ENCODE measurements around the gene DIDO1.
A peak's percentile ranks its signal among the peaks of the same experiment; 100 is the strongest.

The DIDO1 gene

GRCh38 chr20:62926229-62927127 lies at the start of gene DIDO1:
TSS of gene DIDO1 (minus strand) at chr20:62926505.
- H3K4me1 Mint-ChIP-seq (ENCODE audit: low read depth), result peaks cover 69% of the 10 kb centered on the region

DNA sequence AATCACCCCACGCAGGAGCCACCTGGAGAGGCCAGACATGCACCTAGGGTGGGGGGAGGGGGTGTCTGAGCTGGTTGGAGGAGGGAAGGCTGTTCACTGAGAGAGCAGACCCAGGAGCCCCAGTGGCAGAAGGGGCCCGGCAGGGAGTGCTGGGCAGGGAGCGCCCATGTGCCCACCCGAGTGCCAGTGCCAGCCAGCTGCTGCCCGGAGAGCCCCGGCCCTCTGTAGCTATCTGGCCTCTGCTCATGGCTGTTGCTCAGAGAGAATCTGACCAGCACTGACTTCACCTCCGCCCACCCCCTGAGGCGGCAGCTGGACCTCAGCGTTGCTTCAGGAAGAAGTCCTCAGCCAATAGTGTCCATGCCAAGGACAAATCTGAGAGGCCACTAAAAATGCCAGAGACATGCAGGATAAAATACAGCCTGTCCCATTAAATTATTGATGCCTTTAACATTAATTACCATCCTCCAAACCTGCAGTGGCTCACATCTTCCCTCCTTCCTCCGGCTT lies 49.0 kb upstream of the DIDO1 start:
- no peak overlapping the region for H3K4me3 Mint-ChIP-seq
- no peaks in the 10 kb centered on the region for H3K9me3 Mint-ChIP-seq
- peaks cover 39% of the 10 kb centered on the region for H3K4me1 Mint-ChIP-seq (ENCODE audit: low read depth)
- intact Hi-C loops (cut with micrococcal nuclease), result no loop called here
- no peak overlapping the region for H3K27ac Mint-ChIP-seq
- peaks cover 94% of the 10 kb centered on the region for H3K27me3 Mint-ChIP-seq
- no peaks in the 10 kb centered on the region for H3K36me3 Mint-ChIP-seq (ENCODE audit: low read depth)

More at GRCh38 chr20:62926229-62927127, at the start of gene DIDO1:
- peak within 1 kb of the TSS; percentile 93 for H3K4me3 Mint-ChIP-seq
- H3K36me3 Mint-ChIP-seq (ENCODE audit: low read depth), result peaks cover 27% of the 10 kb centered on the region
- intact Hi-C loops (cut with micrococcal nuclease), result no loop called here
- H3K27me3 Mint-ChIP-seq, result no peaks in the 10 kb centered on the region
- no peaks in the 10 kb centered on the region for H3K9me3 Mint-ChIP-seq
- H3K27ac Mint-ChIP-seq, result peak within 1 kb of the TSS; percentile 94

- Mint-ChIP-seq H3K4me1 (ENCODE audit: low read depth) (peaks cover 22% of the 10 kb centered on the region), H3K27ac (no peak overlapping the region), H3K9me3 (no peaks in the 10 kb centered on the region), H3K27me3 (peaks cover 82% of the 10 kb centered on the region), H3K4me3 (no peak overlapping the region), H3K36me3 (ENCODE audit: low read depth) (peaks cover 2% of the 10 kb centered on the region)
- intact Hi-C loops (cut with micrococcal nuclease), result loop anchor here (1.0 kb wide), 1 partner anchor 36 kb away; no protein-coding TSS in a partner anchor
Measured at GRCh38 chr20:62972845-62973745, 46.8 kb upstream of the DIDO1 start.

- Mint-ChIP-seq H3K27ac (no peak overlapping the region), H3K36me3 (ENCODE audit: low read depth) (peaks cover 7% of the 10 kb centered on the region), H3K4me3 (no peak overlapping the region), H3K4me1 (ENCODE audit: low read depth) (peaks cover 13% of the 10 kb centered on the region), H3K27me3 (peaks cover 73% of the 10 kb centered on the region), H3K9me3 (no peaks in the 10 kb centered on the region)
- intact Hi-C loops (cut with micrococcal nuclease), result loop anchor here (1.0 kb wide), 1 partner anchor 37 kb away; no protein-coding TSS in a partner anchor
Measured at GRCh38 chr20:62971950-62972844, 45.9 kb upstream of the DIDO1 start.

GRCh38 chr20:62971211-62971949 lies 45.1 kb upstream of the DIDO1 start:
- Mint-ChIP-seq H3K27ac (no peak overlapping the region), H3K4me3 (no peak overlapping the region)
- intact Hi-C loops (cut with micrococcal nuclease), result no loop called here

DNA sequence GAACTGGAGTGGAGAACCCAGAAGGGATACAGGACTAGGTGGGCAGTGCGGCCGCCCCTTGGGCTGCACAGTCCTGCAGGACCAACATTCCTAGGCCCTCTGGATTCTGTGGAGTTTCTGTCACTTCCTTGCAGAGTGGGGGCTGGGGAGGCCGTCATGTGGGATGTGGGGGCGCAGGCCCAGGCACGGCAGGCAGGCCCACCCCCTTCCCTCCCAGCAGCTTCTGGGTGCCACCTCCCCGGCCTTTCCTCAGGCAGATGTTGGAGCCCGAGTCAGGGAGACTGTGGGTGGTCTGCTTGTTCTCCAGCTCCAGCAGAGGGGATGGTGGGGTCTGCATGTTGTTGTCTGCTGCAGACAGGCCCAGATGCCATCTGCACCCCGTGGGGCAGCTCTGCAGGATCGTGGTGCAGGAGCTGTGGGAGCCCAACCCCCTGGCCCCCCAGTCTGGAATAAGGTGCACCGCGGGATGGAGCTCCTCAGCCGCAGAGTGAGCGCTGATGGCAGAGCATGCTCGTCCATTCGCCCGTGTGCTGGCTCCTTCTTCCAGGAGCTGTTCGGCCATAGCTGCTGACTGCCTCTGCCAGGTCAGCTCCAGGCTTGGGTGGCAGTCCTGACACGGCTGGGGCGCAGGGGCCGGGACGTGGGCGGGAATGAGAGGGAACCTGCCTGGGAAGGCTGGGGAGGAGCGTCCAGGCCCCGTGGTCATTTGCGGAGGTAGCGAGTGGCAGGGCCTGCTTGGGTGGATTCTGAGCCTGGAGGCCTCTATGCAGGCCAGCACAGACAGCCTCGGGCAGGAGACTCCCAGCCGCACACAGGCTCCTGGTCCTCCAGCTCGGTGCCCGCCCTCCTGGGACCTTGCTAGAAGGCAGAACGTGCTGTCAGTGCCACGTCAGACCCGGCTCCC lies 44.3 kb upstream of the DIDO1 start:
- H3K27me3 Mint-ChIP-seq, result peaks cover 58% of the 10 kb centered on the region

More at GRCh38 chr20:62971211-62971949, 45.1 kb upstream of the DIDO1 start:
- Mint-ChIP-seq H3K9me3 (no peaks in the 10 kb centered on the region), H3K36me3 (ENCODE audit: low read depth) (peaks cover 12% of the 10 kb centered on the region), H3K27me3 (peaks cover 66% of the 10 kb centered on the region), H3K4me1 (ENCODE audit: low read depth) (peaks cover 13% of the 10 kb centered on the region)

GRCh38 chr20:62969939-62970306 lies 43.6 kb upstream of the DIDO1 start:
- H3K4me1 Mint-ChIP-seq (ENCODE audit: low read depth), result peaks cover 14% of the 10 kb centered on the region
- intact Hi-C loops (cut with micrococcal nuclease), result no loop called here
- peaks cover 26% of the 10 kb centered on the region for H3K36me3 Mint-ChIP-seq (ENCODE audit: low read depth)
- H3K9me3 Mint-ChIP-seq, result no peaks in the 10 kb centered on the region
- no peak overlapping the region for H3K4me3 Mint-ChIP-seq
- H3K27me3 Mint-ChIP-seq, result peaks cover 52% of the 10 kb centered on the region
- no peak overlapping the region for H3K27ac Mint-ChIP-seq

More for the DNA sequence above, 44.3 kb upstream of the DIDO1 start:
- peaks cover 19% of the 10 kb centered on the region for H3K36me3 Mint-ChIP-seq (ENCODE audit: low read depth)
- peaks cover 13% of the 10 kb centered on the region for H3K4me1 Mint-ChIP-seq (ENCODE audit: low read depth)
- no peak overlapping the region for H3K4me3 Mint-ChIP-seq
- intact Hi-C loops (cut with micrococcal nuclease), result no loop called here
- no peak overlapping the region for H3K27ac Mint-ChIP-seq
- H3K9me3 Mint-ChIP-seq, result no peaks in the 10 kb centered on the region

DNA sequence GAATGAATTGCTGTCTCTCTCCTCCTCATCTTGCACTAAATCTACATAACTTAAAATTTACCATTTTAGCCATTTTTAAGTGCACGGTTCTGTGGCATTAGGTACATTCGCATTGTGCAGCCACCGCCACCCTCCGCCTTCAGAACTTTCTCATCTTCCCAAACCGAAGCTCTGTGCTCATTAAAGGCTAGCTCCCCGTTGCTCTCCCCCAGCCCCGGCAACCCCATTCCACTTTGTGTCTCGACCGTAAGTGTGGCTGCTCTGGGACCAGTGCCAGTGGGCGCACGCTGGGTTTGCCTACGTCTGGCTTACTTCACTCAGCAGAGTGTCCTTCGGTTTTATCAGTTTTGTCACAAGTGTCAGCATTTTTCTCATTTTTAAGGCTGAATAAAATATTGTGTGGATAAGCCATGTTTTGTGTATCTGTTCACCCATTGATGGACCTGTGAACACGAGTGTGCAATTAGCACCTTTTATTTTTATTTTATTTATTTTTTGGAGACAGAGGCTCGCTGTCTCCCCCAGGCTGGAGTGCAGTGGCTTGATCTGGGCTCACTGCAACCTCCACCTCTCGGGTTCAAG lies 43.0 kb upstream of the DIDO1 start:
- intact Hi-C loops (cut with micrococcal nuclease), result no loop called here
- no peak overlapping the region for H3K4me3 Mint-ChIP-seq
- peaks cover 21% of the 10 kb centered on the region for H3K4me1 Mint-ChIP-seq (ENCODE audit: low read depth)
- H3K36me3 Mint-ChIP-seq (ENCODE audit: low read depth), result peaks cover 32% of the 10 kb centered on the region
- no peaks in the 10 kb centered on the region for H3K9me3 Mint-ChIP-seq
- no peak overlapping the region for H3K27ac Mint-ChIP-seq
- peaks cover 46% of the 10 kb centered on the region for H3K27me3 Mint-ChIP-seq

DNA sequence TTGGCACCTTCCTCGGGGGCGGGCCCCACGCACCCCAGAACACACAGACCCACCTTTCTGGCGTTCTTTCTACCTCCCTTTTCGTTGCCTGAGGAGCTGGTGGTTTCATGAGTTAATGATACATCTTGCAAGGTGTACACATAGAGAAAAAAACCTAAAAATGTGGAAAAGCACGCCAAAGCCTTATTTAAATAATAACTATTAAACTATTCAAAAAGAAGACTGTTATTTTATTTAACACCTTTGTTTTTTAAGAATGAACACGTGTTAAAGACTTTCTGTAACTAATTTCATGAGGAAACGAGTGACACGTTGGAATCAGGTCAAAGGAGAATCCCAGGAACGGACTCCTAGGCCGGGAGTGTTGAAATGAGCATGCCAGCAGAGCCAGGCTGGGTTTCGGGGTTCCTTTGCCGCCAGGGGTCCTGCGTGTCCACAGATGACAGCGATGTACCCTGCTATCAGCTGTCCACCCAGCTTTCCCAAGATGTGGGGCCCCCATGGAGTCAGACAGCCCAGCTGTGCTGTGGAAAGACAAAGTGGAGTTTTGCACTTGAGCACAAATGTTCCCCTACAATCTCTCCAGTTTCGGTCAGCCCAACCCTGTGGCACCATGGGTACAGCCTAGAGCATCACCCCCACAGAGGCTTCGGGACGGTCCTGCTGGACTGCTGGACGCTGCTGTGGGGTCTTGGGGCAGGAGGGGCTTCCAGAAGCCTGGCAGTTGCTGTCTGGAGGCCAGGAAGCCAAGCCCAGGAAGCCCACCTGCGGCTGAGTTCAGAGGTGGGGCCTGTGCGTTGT lies 42.3 kb upstream of the DIDO1 start:
- Mint-ChIP-seq H3K4me3 (no peak overlapping the region), H3K27ac (no peak overlapping the region), H3K4me1 (ENCODE audit: low read depth) (peaks cover 28% of the 10 kb centered on the region), H3K9me3 (no peaks in the 10 kb centered on the region), H3K27me3 (peaks cover 39% of the 10 kb centered on the region), H3K36me3 (ENCODE audit: low read depth) (peaks cover 39% of the 10 kb centered on the region)
- intact Hi-C loops (cut with micrococcal nuclease), result no loop called here

- Mint-ChIP-seq H3K9me3 (no peaks in the 10 kb centered on the region), H3K36me3 (ENCODE audit: low read depth) (peaks cover 47% of the 10 kb centered on the region), H3K27ac (no peak overlapping the region), H3K27me3 (peaks cover 31% of the 10 kb centered on the region), H3K4me1 (ENCODE audit: low read depth) (peaks cover 29% of the 10 kb centered on the region), H3K4me3 (no peak overlapping the region)
- intact Hi-C loops (cut with micrococcal nuclease), result no loop called here
Measured at GRCh38 chr20:62967628-62968351, 41.5 kb upstream of the DIDO1 start.

DNA sequence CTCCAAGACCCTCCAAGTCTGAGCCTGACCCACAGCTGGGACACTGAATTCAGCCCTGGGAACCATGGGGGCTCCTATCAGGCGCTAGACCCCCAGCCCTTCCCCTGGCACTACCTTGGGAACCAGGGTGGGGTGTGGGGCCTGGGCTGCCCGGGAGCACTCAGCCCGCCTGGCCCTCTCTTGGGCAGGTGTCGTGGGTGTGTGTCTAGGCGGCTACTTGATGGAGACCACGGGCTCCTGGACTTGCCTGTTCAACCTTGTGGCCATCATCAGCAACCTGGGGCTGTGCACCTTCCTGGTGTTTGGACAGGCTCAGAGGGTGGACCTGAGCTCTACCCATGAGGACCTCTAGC lies 40.8 kb upstream of the DIDO1 start:
- peaks cover 24% of the 10 kb centered on the region for H3K27me3 Mint-ChIP-seq
- peaks cover 54% of the 10 kb centered on the region for H3K36me3 Mint-ChIP-seq (ENCODE audit: low read depth)
- H3K27ac Mint-ChIP-seq, result no peak overlapping the region
- H3K4me1 Mint-ChIP-seq (ENCODE audit: low read depth), result peaks cover 23% of the 10 kb centered on the region
- H3K4me3 Mint-ChIP-seq, result no peak overlapping the region
- no peaks in the 10 kb centered on the region for H3K9me3 Mint-ChIP-seq
- intact Hi-C loops (cut with micrococcal nuclease), result no loop called here
